Fibroblast of peridontal ligament (primary cell): ENCODE results near the gene FAF1.
"Not testable (repeated sequence)": the region's sequence is repeated elsewhere in the genome, so short reads cannot be mapped to it uniquely, and the experiment has no call there.

Source experiments
- DNase-seq: peaks from one replicate; pipeline ENCODE4 v3.0.0-alpha.2; 2010; ENCODE audit errors: extremely low read depth

Gene FAF1

DNA sequence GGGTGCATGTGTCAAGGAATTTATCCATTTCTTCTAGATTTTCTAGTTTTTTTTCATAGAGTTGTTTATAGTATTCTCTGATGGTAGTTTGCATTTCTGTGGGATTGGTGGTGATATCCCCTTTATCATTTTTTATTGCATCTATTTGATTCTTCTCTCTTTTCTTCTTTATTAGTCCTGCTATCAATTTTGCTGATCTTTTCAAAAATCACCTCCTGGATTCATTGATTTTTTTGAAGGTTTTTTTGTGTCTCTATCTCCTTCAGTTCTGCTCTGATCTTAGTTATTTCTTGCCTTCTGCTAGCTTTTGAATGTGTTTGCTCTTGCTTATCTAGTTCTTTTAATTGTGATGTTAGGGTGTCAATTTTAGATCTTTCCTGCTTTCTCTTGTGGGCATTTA lies 52.5 kb downstream of the FAF1 start:
- DNase-seq, result not testable (repeated sequence)

DNA sequence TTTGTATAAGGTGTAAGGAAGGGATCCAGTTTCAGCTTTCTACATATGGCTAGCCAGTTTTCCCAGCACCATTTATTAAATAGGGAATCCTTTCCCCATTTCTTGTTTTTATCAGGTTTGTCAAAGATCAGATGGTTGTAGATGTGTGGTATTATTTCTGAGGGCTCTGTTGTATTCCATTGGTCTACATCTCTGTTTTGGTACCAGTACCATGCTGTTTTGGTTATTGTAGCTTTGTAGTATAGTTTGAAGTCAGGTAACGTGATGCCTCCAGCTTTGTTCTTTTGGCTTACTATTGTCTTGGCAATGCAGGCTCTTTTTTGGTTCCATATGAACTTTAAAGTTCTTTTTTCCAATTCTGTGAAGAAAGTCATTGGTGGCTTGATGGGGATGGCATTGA lies 54.0 kb downstream of the FAF1 start:
- DNase-seq, result not testable (repeated sequence)

DNA sequence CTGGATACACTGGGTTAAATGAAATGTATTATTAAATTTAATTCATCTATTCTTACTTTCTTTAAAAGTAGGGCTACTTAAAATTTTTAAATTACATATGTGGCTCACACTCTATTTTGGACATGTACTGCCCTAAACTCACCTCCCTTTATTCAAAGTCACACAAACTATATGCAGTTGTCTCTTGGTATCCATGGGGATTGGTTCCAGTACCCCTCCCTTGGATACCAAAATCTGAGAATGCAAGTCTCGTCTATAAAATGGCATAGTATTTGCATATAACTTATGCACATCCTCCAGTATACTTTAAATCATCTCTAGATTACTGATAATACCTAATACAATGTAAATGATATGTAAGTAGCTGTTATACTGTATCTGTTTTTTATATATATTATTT lies 57.6 kb downstream of the FAF1 start:
- no peak for DNase-seq

DNA sequence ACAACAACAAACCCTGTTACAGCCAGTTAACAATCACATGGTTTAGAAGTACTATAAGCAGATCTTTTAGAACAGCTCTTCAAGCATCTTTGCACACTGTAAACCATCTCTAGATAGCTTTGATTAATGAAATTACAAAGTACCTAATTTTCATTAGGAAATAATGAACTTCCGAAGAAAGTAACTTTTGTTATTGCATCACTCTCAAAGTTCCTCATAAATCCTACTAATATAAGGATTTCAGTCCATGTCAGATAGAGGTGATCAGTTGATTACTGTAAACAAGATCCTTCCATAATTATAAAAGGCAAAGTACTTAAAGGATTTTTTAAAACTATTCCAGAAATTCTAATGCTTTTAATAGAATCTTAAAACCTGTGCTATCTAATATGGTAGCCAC lies 58.2 kb downstream of the FAF1 start:
- DNase-seq, result no peak

DNA sequence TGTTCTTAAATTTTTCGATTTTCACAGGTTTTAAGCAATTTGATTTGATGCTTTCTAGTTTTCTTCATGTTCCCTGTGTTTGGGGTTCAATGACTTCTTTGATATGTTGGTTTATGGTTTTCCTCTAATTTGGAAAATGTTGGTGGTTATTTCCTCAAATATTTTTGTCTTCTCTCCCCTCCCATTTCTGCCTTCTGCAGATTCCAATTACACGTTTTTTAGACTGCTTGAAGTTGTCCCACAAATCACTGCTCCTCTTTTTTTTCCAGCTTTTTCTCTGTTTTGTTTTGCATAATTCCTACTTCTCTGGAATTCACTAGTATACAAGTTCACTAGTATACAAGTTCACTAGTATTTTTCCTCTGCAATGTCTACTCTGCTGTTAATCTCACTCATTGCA lies 61.3 kb downstream of the FAF1 start:
- DNase-seq, result no peak

DNA sequence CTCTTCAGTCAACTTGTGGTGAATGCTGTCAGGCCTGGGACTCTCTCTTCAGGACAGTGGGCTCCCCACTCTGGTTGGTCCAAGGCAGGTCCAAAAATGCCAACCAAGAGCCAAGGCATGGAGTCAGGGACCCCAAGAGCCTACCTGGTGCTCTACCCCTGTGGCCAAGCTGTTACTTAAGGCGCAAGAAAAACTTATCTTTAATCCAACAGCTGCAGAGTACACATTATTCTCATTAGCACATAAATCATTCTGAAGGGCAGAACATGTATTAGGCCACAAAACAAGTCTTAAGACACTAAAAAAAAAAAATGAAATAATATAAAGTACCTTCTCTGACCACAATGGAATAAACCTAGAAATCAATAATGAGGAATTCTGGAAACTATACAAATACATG lies 65.7 kb downstream of the FAF1 start:
- no peak for DNase-seq

DNA sequence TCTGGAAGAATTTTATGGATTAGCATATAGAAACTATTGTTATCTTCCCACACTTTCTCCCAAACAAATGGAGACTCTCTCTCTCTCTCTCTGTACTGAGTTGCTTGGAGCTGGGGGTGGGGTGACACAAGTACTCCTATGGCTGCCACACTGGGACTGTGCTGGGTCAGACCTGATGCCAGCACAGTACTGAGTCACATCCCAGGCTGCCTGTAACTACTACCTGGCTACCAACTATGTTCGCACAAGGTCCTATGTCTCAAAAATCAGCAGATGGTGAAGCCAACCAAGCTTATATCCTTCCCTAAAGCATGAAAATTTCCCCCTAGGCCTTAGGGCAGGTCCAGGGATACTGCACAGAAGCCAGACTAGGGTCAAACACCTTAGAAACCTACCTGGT lies 66.6 kb downstream of the FAF1 start:
- DNase-seq, result no peak

DNA sequence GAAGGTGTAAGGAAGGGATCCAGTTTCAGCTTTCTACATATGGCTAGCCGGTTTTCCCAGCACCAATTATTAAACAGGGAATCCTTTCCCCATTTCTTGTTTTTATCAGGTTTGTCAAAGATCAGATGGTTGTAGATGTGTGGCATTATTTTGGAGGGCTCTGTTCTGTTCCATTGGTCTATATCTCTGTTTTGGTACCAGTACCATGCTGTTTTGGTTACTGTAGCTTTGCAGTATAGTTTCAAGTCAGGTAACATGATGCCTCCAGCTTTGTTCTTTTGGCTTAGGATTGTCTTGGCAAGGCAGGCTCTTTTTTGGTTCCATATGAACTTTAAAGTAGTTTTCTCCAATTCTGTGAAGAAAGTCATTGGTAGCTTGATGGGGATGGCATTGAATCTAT lies 72.5 kb downstream of the FAF1 start:
- not testable (repeated sequence) for DNase-seq

DNA sequence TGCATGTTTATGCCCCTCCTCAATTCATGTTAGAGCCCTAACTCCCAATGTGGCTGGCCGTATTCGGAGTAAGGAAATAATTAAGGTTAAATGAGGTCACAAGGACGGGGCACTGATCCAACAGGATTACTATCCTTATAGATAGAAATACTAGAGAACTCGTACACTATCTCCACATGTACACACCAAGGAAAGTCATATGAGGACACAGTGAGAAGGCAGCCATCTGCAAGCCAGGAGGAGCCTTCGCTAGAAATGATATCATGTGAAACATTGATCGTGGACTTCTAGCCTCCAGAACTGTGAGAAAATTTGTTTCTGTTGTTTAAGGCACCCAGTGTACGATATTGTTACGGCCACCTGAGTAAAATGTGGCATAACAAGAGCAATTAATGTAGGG lies 79.7 kb downstream of the FAF1 start:
- no peak for DNase-seq

DNA sequence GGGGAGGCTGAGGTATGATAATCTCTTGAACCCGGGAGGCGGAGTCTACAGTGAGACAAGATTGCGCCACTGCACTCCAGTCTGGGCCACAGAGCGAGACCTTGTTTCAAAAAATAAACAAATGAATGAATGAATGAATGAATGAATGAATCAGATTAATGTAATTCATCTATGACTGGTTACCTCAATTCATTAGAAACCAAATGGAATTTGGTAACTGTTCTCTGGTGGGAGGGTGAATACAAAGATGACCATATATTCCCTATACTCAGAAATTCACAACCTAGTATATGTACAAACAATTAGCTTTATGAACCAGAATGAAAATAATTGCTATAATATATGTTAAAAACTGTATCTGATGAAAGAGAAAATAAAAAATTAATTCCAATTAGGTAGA lies 80.9 kb downstream of the FAF1 start:
- DNase-seq, result no peak

DNA sequence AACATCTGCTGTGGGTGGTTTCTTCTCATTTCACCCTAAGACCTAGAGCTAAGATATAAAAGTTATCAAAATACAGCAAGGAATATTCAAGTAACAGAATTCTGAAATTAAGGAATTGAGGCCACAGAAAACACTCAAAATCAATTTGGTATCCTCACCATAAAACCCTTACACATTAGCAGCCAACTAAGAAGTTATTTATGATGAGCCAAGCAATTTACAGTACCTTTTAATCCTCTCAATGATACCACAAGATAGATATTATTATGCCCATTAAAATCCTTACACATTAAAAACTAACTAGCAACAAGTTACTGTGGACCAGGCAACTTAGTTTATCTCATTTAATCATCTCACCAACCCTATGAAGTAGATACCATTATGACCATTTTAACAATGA lies 81.6 kb downstream of the FAF1 start:
- DNase-seq, result no peak

DNA sequence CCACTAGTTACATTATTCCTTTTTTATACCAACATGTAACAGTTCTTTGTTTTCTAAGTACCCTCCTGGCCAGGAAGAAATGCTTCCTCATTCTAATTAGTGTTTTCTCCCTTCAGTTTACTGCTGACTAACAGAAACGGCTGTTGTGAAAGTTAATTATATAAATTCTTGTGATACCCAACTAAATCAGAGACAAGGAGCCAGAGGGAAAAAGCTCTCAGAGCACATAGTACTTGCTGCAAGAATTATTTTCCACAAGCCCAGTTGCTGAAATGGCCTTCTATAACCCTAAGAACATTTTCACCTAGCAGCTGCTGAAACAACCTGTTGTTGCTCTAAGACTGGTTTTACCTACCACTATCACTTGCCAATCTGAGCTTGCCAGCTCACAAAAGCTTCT lies 82.4 kb downstream of the FAF1 start:
- DNase-seq, result no peak

DNA sequence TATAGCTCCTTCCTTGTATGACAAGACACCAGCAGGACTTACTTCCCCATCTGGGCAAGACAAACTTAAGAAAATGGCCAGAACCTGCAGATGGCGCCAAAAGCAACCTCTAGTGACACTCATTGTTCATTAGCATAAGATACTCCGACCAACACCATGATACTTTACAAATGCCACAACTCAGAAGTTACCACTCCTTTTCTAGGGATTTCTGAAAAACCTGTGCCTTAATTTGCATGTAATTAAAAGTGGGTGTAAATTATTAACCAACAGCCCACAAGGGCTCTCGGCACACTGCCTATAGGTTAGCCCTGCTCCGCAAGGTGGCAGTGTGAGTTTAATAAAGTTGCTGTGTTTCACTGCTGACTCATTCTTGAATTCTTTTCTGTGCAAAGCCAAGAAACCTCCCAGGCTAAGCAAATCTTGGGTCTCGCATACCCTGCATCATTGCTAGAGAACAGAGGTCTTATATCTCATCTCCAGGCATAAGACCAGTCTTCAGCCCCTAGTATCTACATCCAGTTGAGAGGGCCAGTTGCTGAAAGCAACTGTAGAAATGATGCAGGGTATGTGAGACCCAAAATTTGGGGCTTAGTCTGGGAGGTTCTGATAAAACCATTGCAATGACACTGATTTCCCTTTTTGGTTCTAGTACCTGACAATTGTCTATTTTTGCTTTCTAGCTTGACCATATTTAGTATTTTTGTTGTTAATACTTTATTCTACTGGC lies 86.4 kb downstream of the FAF1 start:
- DNase-seq, result peak; percentile 37

DNA sequence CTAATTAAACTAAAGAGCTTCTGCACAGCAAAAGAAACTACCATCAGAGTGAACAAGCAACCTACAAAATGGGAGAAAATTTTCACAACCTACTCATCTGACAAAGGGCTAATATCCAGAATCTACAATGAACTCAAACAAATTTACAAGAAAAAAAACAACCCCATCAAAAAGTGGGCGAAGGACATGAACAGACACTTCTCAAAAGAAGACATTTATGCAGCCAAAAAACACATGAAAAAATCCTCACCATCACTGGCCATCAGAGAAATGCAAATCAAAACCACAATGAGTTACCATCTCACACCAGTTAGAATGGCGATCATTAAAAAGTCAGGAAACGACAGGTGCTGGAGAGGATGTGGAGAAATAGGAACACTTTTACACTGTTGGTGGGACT lies 95.2 kb downstream of the FAF1 start:
- not testable (repeated sequence) for DNase-seq

DNA sequence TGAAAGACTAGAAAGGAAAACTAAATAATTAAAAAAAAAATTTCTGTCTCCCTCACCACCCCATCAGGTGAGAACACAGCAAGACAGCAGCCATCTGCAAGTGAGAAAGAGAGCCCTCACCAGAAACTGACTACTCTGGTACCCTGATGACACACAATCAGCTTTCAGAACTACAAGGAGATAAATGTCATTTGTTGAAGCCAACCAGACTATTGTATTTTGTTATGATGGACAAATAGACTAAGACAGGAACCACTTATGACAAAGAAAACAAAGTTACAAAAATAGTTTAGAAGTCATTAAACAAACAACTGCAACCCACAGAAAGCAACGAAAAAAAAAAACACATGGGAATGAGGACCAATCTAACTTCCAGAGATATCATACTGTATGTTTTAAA lies 98.3 kb downstream of the FAF1 start:
- DNase-seq, result no peak

DNA sequence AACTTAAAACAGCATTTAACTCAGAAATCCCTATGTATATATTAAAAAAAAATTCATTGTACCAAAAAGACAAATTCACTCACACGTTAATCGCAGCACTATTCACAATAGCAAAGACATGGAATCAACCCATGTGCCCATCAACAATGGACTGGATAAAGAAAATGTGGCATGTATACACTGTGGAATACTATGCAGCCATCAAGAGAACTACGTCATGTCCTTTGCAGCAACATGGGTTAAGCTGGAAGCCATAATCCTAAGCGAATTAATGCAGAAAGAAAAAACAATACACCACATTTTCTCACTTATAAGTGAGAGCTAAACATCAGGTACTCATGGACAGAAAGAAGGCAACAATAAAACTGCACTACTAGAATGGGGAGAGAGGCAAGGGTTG lies 99.4 kb downstream of the FAF1 start:
- DNase-seq, result no peak

DNA sequence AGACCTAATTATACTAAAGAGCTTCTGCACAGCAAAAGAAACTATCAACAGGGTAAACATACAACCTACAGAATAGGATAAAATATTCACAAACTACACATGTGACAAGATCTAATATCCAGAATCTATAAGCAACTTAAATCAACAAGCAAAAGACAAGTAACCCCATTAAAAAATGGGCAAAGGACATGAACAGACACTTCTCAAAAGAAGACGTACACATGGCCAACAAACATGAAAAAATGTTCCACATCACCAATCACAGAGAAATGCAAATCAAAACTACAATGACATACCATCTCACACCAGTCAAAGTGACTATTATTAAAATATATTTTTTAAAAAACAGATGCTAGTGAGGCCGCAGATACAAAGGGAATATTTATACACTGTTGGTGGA lies 99.8 kb downstream of the FAF1 start:
- no peak for DNase-seq

DNA sequence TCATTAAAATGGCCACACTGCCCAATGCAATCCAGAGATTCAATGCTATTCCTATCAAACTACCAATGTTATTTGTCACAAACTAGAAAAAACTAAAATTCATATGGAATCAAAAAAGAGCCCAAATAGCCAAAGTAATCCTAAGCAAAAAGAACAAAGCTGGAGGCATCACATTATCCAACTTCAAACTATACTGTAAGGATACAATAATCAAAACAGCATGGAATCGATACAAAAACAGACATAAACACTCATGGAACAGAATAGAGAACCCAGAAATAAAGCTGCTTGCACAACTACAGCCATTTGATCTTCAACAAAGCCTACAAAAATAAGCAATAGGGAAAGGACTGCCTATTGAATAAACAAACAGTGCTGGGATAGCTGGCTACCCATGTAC lies 100.4 kb downstream of the FAF1 start:
- no peak for DNase-seq

DNA sequence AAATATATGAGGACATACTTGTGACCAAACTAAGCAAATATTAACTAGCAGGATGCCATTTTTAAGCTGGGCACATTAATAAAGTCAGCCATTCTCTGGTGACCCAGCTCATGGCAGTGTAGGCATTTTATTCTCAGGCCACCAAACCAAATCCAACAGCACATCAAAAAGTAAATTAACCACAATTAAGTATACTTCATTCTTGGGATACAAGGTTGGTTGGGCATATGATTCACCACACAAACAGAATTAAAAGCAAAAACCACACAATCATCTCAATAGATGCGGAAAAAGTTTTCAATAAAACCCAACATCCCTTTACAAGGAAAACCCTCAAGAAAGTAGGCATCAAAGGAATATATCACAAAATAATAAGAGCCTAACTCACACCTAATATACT lies 101.3 kb downstream of the FAF1 start:
- no peak for DNase-seq

DNA sequence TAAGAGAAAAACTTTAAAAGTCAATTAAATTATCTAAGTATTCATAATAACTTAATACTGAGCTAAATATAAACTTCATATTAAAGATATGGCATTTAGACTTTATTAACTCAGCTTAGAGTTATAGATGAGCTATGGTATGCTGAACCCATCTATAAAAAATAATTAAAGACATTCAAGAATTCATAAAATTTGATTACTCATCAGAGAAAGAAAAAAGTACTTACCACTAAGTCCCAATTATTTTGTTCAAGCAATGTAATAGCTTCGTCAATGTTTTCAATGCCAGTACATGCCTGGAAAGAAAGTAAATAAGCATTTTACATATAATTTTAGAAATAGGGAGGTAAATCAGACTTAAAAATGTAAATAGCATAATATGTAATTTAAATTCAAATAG lies 102.4 kb downstream of the FAF1 start:
- no peak for DNase-seq

DNA sequence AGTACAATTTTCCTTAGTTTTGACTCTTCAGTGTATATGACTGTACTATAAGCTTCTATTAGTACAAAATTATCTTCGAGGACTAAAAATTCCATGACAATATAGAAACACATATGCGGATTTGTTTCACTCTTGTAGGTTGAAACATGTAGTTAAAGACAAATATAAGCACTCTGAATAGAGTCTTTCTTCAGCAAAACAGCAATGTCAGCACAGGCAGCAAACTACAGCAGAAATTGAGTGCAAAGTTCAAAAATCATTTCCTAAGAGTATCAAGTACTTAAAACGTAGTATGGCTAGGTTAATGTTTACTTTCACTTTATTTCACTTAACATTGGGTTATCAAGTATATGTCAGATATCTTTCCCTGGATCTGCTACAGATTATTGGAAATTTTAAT lies 106.7 kb downstream of the FAF1 start:
- DNase-seq, result peak; percentile 6

DNA sequence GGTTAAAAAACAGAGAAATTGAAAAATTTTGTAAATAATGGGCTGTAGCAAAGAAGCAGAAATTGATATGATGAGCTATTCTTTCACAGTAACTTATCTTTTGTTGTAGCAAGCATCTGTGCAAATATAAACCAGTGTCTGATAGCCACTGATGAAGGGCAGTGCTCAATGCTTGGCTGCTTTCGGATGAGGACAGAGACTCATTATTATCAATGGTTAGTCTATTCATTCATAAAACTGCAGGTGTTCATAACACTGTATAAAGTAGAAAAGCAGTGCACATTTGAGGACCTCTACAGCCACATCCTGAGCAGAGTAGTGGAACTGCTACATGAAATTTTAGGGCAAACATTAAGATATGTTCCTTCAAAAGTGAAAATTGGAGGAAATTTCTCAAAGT lies 107.2 kb downstream of the FAF1 start:
- DNase-seq, result no peak

DNA sequence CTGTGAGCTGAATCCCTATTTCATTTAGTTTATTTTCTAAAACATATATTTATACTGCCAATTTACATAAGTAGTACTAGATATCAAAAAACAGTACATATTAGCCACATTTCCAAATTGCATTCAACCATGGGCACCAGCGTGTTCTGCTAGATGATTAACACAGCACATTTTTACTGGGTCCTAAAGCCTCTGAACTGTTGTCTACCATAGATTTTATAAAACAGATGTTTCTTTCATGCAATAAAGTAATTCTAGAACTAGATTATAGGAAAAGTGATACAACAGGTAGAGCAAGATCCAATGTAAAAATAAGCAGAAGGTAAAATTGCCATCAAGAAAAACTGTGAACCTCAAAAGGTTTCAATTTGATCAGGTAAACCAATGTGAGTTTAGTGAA lies 108.6 kb downstream of the FAF1 start:
- no peak for DNase-seq

DNA sequence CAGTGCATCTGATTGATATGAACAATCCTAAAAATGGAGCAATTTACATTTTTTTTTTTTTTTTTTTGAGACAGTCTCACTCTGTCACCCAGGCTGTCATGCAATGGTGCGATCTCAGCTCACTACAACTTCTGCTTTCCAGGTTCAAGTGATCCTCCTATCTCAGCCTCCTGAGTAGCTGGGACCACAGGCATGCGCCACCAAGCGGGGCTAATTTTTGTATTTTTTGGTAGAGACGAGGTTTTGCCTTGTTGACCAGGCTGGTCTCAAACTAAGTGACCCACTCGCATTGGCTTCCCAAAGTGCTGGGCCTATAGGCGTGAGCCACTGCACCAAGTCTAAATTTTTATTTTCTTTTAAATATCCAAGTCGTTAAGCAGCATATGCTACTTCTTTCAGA lies 109.0 kb downstream of the FAF1 start:
- DNase-seq, result no peak
